NT2/D1 (cell line): ENCODE measurements around the gene ZCWPW1.
"Not testable (repeated sequence)": the region's sequence is repeated elsewhere in the genome, so short reads cannot be mapped to it uniquely, and the experiment has no call there.

Experiments used
- SUZ12 ChIP-seq: IDR thresholded peaks from 2 replicates; pipeline ENCODE4 v1.6.1; 2011; ENCODE audit not compliant: insufficient read length, insufficient read depth; ENCODE audit errors: extremely low read depth
- YY1 ChIP-seq: IDR thresholded peaks from 2 replicates; pipeline ENCODE4 v1.6.1; 2011; ENCODE audit not compliant: insufficient read length, insufficient read depth
- ZNF274 ChIP-seq: IDR thresholded peaks from 2 replicates; pipeline ENCODE4 v1.6.1; 2011; ENCODE audit warnings: mild to moderate bottlenecking, low read depth, low read length

- TF ChIP-seq ZNF274, YY1, SUZ12: not testable (repeated sequence)
These were observed 25.4 kb upstream of the ZCWPW1 start for GRCh38 chr7:100453854-100454253.
